GM12873 (cell line): ENCODE data around the gene TAP2.

Experiments
- TF ChIP-seq, protein P1 (sequence below): IDR thresholded peaks from 2 replicates; pipeline ENCODE4 v1.5.1; 2012; ENCODE audit warnings: low read depth, mild to moderate bottlenecking, moderate library complexity, low read length, control low read depth; ENCODE audit not compliant: insufficient read depth; ENCODE audit errors: missing control alignments

TAP2 gene

DNA sequence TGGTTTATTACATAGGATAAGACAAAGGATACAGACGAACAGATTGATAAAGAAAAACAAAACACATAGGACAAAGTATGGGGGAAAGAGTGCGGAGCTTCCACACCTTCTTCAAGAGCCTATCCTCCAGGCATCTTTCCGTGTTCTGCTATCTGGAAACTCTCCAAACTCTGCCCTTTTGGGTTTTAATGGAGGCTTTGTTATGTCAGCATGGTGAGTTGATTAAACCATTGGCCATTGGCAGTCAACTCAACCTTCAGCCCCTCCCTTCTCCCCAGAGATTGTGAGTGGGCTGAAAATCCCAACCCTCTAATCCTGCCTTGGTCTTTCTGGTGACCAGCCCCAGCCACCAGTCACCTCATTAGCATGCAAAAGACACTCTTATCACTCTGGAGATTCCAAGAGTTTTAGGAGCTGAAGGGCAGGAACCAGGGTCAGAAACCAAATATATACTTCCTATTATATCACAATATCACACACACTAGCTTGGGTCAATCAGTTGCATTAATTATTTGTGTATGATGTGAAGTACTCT, 45.6 kb downstream of the TAP2 start:
- TF ChIP-seq, protein P1, sequence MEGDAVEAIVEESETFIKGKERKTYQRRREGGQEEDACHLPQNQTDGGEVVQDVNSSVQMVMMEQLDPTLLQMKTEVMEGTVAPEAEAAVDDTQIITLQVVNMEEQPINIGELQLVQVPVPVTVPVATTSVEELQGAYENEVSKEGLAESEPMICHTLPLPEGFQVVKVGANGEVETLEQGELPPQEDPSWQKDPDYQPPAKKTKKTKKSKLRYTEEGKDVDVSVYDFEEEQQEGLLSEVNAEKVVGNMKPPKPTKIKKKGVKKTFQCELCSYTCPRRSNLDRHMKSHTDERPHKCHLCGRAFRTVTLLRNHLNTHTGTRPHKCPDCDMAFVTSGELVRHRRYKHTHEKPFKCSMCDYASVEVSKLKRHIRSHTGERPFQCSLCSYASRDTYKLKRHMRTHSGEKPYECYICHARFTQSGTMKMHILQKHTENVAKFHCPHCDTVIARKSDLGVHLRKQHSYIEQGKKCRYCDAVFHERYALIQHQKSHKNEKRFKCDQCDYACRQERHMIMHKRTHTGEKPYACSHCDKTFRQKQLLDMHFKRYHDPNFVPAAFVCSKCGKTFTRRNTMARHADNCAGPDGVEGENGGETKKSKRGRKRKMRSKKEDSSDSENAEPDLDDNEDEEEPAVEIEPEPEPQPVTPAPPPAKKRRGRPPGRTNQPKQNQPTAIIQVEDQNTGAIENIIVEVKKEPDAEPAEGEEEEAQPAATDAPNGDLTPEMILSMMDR = no peak

DNA sequence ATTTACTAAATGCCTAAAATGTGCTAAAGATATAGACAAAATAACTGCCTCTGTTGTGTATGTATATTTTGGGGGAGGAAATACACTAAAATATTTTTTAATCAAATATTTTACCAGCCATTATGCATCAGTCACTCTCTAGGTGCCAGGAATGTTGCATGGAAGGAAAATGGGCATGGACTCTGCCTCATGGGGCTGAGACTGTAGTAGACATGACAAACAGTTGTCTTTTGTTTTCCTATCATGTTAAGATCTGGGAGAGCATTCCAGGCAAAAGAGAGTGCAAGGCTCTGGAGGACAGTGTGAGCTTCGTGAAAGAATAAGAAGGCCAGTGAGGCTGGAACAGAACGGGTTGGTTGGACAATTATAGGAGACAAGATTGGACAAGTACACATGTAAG, 48.2 kb downstream of the TAP2 start:
- TF ChIP-seq, protein P1 = no peak
